ENCODE measurements around the gene FOXA3. TPM values are rescaled to one million over a fixed set of nuclear protein-coding genes. Genes with fewer than 3 reads are reported as not detected.

The FOXA3 gene
- total RNA-seq, 3 donors from 2014 or later, result 0.23 to 0.46 (median 0.26) TPM

- no peaks in the 10 kb centered on the region for H3K27me3 Mint-ChIP-seq (ENCODE audit: low read depth)
- no peak for DNase-seq
- peak in 1 of 2 donors; percentile 1 for ATAC-seq
- H3K36me3 Mint-ChIP-seq (ENCODE audit: insufficient read depth), result peaks cover 6% of the 10 kb centered on the region
- peak within 1 kb of the TSS; percentile 90 for H3K4me3 Mint-ChIP-seq
- H3K4me1 Mint-ChIP-seq (ENCODE audit: low read depth), result peaks cover 17% of the 10 kb centered on the region
- H3K9me3 Mint-ChIP-seq, result no peaks in the 10 kb centered on the region
Observed at GRCh38 chr19:45901912-45902650, 38.0 kb downstream of the FOXA3 start, which contains the start of gene MYPOP. TSS of gene MYPOP (minus strand) at chr19:45902613. CDS start at chr19:45901773, 840 bp downstream.

GRCh38 chr19:45902651-45903625 lies 38.8 kb downstream of the FOXA3 start:
- Mint-ChIP-seq H3K9me3 (no peaks in the 10 kb centered on the region), H3K36me3 (ENCODE audit: insufficient read depth) (peaks cover 6% of the 10 kb centered on the region), H3K4me3 (peak overlapping the region; percentile 90), H3K27me3 (ENCODE audit: low read depth) (no peaks in the 10 kb centered on the region), H3K4me1 (ENCODE audit: low read depth) (peaks cover 17% of the 10 kb centered on the region)
- peak; percentile 99 for DNase-seq
- ATAC-seq, result peak; percentile 85 to 86

GRCh38 chr19:45905011-45905410 lies 40.9 kb downstream of the FOXA3 start:
- no peak overlapping the region for H3K4me3 Mint-ChIP-seq
- peaks cover 16% of the 10 kb centered on the region for H3K4me1 Mint-ChIP-seq (ENCODE audit: low read depth)
- H3K27me3 Mint-ChIP-seq (ENCODE audit: low read depth), result peaks cover 5% of the 10 kb centered on the region
- DNase-seq, result no peak
- ATAC-seq, result no peak
- no peaks in the 10 kb centered on the region for H3K9me3 Mint-ChIP-seq
- peaks cover 2% of the 10 kb centered on the region for H3K36me3 Mint-ChIP-seq (ENCODE audit: insufficient read depth)

GRCh38 chr19:45906221-45906620 lies 42.1 kb downstream of the FOXA3 start:
- Mint-ChIP-seq H3K4me3 (no peak overlapping the region), H3K9me3 (no peaks in the 10 kb centered on the region), H3K27me3 (ENCODE audit: low read depth) (peaks cover 6% of the 10 kb centered on the region), H3K36me3 (ENCODE audit: insufficient read depth) (no peaks in the 10 kb centered on the region), H3K4me1 (ENCODE audit: low read depth) (peaks cover 7% of the 10 kb centered on the region)
- DNase-seq, result no peak
- no peak for ATAC-seq

DNA sequence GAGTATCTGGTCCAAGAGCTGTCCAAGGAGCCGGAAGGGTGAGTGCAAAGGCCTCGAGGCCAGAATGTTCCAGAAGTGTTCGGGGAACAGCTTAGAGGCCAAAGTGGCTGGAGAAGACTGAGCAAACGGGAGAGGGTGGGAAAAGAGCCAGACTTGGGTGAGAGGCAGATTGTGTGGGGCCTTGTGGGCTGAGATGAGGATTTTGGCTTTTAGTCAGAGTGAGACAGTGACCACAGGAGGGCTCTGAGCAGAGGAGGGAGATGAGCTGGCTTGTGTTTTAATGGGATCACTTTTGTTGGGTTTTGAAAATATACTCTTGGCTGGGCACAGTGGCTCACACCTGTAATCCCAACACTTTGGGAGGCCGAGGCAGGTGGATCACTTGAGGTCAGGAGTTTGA lies 44.8 kb downstream of the FOXA3 start:
- no peak overlapping the region for H3K4me3 Mint-ChIP-seq
- ATAC-seq (no peak), DNase-seq (no peak)
- peaks cover 16% of the 10 kb centered on the region for H3K27me3 Mint-ChIP-seq (ENCODE audit: low read depth)
- peaks cover under 1% of the 10 kb centered on the region for H3K4me1 Mint-ChIP-seq (ENCODE audit: low read depth)
- no peaks in the 10 kb centered on the region for H3K36me3 Mint-ChIP-seq (ENCODE audit: insufficient read depth)
- H3K9me3 Mint-ChIP-seq, result no peaks in the 10 kb centered on the region

DNA sequence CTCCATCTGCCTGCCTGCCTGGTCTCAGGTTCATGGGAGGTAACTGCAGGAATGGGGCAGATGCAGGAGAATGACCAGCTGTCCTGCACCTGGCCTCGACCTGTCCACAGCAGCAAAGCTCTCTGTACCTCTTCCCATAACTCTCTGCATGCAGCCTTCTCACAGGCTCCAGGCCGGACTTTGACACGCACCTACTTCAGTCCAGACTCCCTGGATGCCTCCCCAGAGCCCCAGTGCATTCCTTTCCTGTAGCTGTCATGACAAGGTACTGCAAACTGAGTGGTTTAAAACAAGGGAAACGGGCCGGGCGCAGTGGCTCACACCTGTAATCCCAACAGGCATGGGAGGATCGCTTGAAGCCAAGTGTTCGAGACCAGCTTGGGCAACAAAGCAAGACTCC lies 47.2 kb downstream of the FOXA3 start:
- H3K4me3 Mint-ChIP-seq, result no peak overlapping the region
- DNase-seq, result no peak
- no peaks in the 10 kb centered on the region for H3K4me1 Mint-ChIP-seq (ENCODE audit: low read depth)
- no peaks in the 10 kb centered on the region for H3K9me3 Mint-ChIP-seq
- peaks cover 19% of the 10 kb centered on the region for H3K27me3 Mint-ChIP-seq (ENCODE audit: low read depth)
- H3K36me3 Mint-ChIP-seq (ENCODE audit: insufficient read depth), result no peaks in the 10 kb centered on the region
- ATAC-seq, result no peak

GRCh38 chr19:45913874-45914830 lies 50.0 kb downstream of the FOXA3 start, which contains the start of gene NANOS2:
TSS of gene NANOS2 (minus strand) at chr19:45914778. CDS start at chr19:45914693, 85 bp downstream.
- no peak for DNase-seq
- Mint-ChIP-seq H3K4me3 (no peak within 1 kb of the TSS), H3K9me3 (no peaks in the 10 kb centered on the region), H3K27me3 (ENCODE audit: low read depth) (peaks cover 27% of the 10 kb centered on the region), H3K36me3 (ENCODE audit: insufficient read depth) (no peaks in the 10 kb centered on the region), H3K4me1 (ENCODE audit: low read depth) (no peaks in the 10 kb centered on the region)
- ATAC-seq, result no peak

DNA sequence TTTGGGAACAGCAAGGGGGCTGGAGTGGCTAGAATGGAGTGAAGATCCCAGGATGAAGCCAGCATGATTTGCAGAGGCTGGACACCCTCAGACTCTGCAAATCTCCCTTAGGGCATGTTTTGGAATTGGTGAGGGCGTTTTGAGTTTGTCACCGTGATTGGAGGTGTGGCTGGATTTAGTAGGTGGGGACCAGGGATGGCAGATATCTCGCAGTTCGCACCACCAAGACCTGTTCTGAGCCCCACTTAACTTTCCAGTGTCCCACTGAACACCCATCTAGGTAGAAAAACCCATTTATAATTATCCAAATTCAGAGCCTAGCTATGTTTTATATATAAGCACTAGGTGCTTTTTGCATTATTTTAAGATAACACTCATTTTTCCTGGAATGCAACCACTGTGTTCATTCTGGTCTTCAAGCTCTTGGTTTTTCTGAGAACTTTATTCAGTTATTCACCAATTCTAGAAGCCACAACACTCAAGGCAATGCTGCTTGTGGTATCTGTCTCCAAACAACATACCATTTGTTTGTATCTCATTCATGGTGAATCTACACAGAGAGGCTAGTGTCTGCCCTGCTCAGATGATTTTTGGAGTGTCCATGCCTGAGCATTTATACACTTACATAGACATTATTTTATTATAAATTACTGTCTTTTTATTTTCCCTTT lies 53.4 kb downstream of the FOXA3 start:
- H3K36me3 Mint-ChIP-seq (ENCODE audit: insufficient read depth), result no peaks in the 10 kb centered on the region
- no peaks in the 10 kb centered on the region for H3K4me1 Mint-ChIP-seq (ENCODE audit: low read depth)
- DNase-seq, result no peak
- H3K27me3 Mint-ChIP-seq (ENCODE audit: low read depth), result peaks cover 28% of the 10 kb centered on the region
- ATAC-seq, result peak in 1 of 2 donors; percentile 35
- H3K4me3 Mint-ChIP-seq, result no peak overlapping the region
- no peaks in the 10 kb centered on the region for H3K9me3 Mint-ChIP-seq

DNA sequence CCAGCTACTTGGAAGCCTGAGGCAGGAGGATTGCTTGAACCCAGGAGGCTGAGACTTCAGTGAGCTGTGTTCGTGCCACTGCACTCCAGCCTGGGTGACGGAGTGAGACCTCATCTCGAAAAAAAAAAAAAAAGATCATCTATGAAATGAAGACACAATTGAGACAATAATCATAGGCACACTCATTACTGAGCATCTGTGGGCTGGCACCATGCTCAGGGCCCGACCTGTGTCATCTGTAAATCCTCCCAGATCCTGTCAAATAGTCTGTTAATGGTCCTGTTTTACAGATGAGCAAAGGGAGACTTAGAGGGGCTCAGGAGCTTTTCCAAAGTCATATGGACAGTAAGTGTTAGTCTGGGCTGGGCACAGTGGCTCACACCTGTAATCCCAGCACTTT lies 54.6 kb downstream of the FOXA3 start:
- ATAC-seq (no peak), DNase-seq (no peak)
- Mint-ChIP-seq H3K36me3 (ENCODE audit: insufficient read depth) (no peaks in the 10 kb centered on the region), H3K9me3 (no peaks in the 10 kb centered on the region), H3K4me1 (ENCODE audit: low read depth) (no peaks in the 10 kb centered on the region), H3K4me3 (no peak overlapping the region), H3K27me3 (ENCODE audit: low read depth) (peaks cover 23% of the 10 kb centered on the region)

GRCh38 chr19:45919678-45920077 lies 55.6 kb downstream of the FOXA3 start:
- Mint-ChIP-seq H3K4me1 (ENCODE audit: low read depth) (no peaks in the 10 kb centered on the region), H3K27me3 (ENCODE audit: low read depth) (peaks cover 22% of the 10 kb centered on the region), H3K36me3 (ENCODE audit: insufficient read depth) (no peaks in the 10 kb centered on the region), H3K9me3 (no peaks in the 10 kb centered on the region), H3K4me3 (no peak overlapping the region)
- DNase-seq, result no peak
- no peak for ATAC-seq

DNA sequence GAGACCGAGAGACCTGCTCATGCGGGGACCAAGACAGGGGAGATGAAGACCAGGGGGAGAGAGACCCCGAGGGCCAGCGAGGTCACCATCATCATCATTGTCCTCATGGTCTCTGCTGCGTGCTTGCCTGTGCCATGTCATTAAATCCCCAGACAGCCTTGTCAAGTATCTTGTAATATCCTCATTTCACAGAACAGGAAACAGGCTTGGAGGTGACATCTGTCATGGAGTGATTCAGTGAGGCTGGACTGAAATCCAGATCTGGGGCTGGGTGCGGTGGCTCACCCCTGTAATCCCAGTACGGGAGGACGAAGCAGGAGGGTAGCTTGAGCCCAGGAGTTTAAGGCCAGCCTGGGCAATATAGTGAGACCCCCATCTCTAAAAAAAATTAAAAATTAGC lies 56.3 kb downstream of the FOXA3 start:
- H3K4me1 Mint-ChIP-seq (ENCODE audit: low read depth), result no peaks in the 10 kb centered on the region
- no peaks in the 10 kb centered on the region for H3K9me3 Mint-ChIP-seq
- no peak overlapping the region for H3K4me3 Mint-ChIP-seq
- peaks cover 20% of the 10 kb centered on the region for H3K27me3 Mint-ChIP-seq (ENCODE audit: low read depth)
- no peaks in the 10 kb centered on the region for H3K36me3 Mint-ChIP-seq (ENCODE audit: insufficient read depth)
- DNase-seq (no peak), ATAC-seq (no peak)

GRCh38 chr19:45922281-45922680 lies 58.2 kb downstream of the FOXA3 start:
- no peaks in the 10 kb centered on the region for H3K36me3 Mint-ChIP-seq (ENCODE audit: insufficient read depth)
- no peak overlapping the region for H3K4me3 Mint-ChIP-seq
- no peaks in the 10 kb centered on the region for H3K9me3 Mint-ChIP-seq
- ATAC-seq, result peak; percentile 34 to 46
- peaks cover 2% of the 10 kb centered on the region for H3K4me1 Mint-ChIP-seq (ENCODE audit: low read depth)
- DNase-seq, result no peak
- peaks cover 17% of the 10 kb centered on the region for H3K27me3 Mint-ChIP-seq (ENCODE audit: low read depth)
